ENCODE data around the gene STARD13. TPM values are rescaled to one million over a fixed set of nuclear protein-coding genes. Genes with fewer than 3 reads are reported as not detected.

Gene STARD13
- total and polyA plus RNA-seq, 2 donors: 1.7 to 2.0 TPM

GRCh38 chr13:33072282-33072681 lies 213.3 kb downstream of the STARD13 start:
- WGBS: 98% methylated on average over 2 of the region's 2 CpGs
- Histone ChIP-seq H3K27ac (ENCODE audit: low read depth in 1 of 2, low read length in 1 of 2) (no peak overlapping the region), H3K27me3 (ENCODE audit: control insufficient read depth in 2 of 2, insufficient read depth in 1 of 2, low read length in 1 of 2) (no peaks in the 10 kb centered on the region), H3K9me3 (ENCODE audit: control insufficient read depth in 2 of 2, insufficient read depth in 1 of 2, low read length in 1 of 2) (no peaks in the 10 kb centered on the region), H3K36me3 (ENCODE audit: control insufficient read depth in 2 of 2, insufficient read depth in 2 of 2, low read length in 1 of 2) (no peaks in the 10 kb centered on the region), H3K4me1 (ENCODE audit: control insufficient read depth in 2 of 2, insufficient read depth in 2 of 2, low read length in 2 of 2) (no peaks in the 10 kb centered on the region), H3K4me3 (ENCODE audit: low read length in 2 of 2) (no peak overlapping the region)
- DNase-seq (ENCODE audit: low read depth in 6 of 9, low spot score in 9 of 9): no peak

- DNase-seq (ENCODE audit: low read depth in 6 of 9, low spot score in 9 of 9): no peak
- no peak overlapping the region for H3K27ac ChIP-seq (ENCODE audit: low read depth in 1 of 2, low read length in 1 of 2)
- WGBS: 95% methylated on average over 2 of the region's 2 CpGs
- H3K9me3 ChIP-seq (ENCODE audit: control insufficient read depth in 2 of 2, insufficient read depth in 1 of 2, low read length in 1 of 2): peaks cover 0 to 4% of the 10 kb centered on the region in 2 donors
- H3K36me3 ChIP-seq (ENCODE audit: control insufficient read depth in 2 of 2, insufficient read depth in 2 of 2, low read length in 1 of 2): no peaks in the 10 kb centered on the region
- no peak overlapping the region for H3K4me3 ChIP-seq (ENCODE audit: low read length in 2 of 2)
- H3K4me1 ChIP-seq (ENCODE audit: control insufficient read depth in 2 of 2, insufficient read depth in 2 of 2, low read length in 2 of 2): no peaks in the 10 kb centered on the region
- no peaks in the 10 kb centered on the region for H3K27me3 ChIP-seq (ENCODE audit: control insufficient read depth in 2 of 2, insufficient read depth in 1 of 2, low read length in 1 of 2)
Observed at GRCh38 chr13:33070713-33071112, 214.8 kb downstream of the STARD13 start.

DNA sequence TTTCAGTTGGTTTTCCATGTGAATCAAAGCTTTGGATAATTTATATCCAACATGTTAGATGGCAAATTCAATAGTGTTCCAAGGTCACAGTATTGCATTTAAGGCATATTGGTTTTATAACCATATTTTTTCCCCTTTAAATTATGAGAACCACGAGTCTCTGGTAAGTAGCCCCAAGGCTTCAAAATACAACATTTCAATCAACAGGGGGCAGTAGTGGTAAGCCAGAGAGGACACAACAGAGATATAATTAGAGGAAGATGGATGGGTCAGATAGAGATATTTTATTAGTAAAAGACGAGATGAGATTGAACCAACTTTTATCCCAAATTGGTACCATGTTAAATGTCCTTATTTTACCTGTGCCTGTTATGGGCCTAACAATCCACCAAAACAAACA lies 216.2 kb downstream of the STARD13 start:
- Histone ChIP-seq H3K4me3 (ENCODE audit: low read length in 2 of 2) (no peak overlapping the region), H3K36me3 (ENCODE audit: control insufficient read depth in 2 of 2, insufficient read depth in 2 of 2, low read length in 1 of 2) (no peaks in the 10 kb centered on the region), H3K27me3 (ENCODE audit: control insufficient read depth in 2 of 2, insufficient read depth in 1 of 2, low read length in 1 of 2) (no peaks in the 10 kb centered on the region), H3K4me1 (ENCODE audit: control insufficient read depth in 2 of 2, insufficient read depth in 2 of 2, low read length in 2 of 2) (no peaks in the 10 kb centered on the region), H3K9me3 (ENCODE audit: control insufficient read depth in 2 of 2, insufficient read depth in 1 of 2, low read length in 1 of 2) (peaks cover 0 to 4% of the 10 kb centered on the region in 2 donors), H3K27ac (ENCODE audit: low read depth in 1 of 2, low read length in 1 of 2) (no peak overlapping the region)
- DNase-seq (ENCODE audit: low read depth in 6 of 9, low spot score in 9 of 9): no peak
- 97% methylated on average over 2 of the region's 2 CpGs for WGBS

DNA sequence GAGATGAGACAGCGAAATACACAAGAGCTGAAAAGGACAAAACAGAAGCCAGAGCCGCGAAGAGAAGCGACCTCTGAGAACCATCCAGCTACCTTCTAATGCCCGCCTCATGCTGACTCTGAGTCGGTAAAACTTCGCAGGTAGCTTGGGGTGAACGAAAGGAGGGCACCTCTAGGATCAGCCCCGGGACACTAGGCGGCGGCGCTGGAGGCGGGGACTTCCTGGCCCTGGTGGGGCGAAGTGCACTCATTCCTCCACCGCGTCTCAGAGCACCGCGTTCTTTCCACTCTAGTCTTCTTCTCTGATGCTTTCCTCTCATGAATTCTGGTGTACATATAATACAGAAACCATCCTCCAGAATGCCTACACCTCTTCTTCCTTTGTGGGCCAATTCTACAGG lies 219.2 kb downstream of the STARD13 start:
- Histone ChIP-seq H3K36me3 (ENCODE audit: control insufficient read depth in 2 of 2, insufficient read depth in 2 of 2, low read length in 1 of 2) (no peaks in the 10 kb centered on the region), H3K9me3 (ENCODE audit: control insufficient read depth in 2 of 2, insufficient read depth in 1 of 2, low read length in 1 of 2) (peaks cover 0 to 4% of the 10 kb centered on the region in 2 donors), H3K27ac (ENCODE audit: low read depth in 1 of 2, low read length in 1 of 2) (no peak overlapping the region), H3K4me1 (ENCODE audit: control insufficient read depth in 2 of 2, insufficient read depth in 2 of 2, low read length in 2 of 2) (no peaks in the 10 kb centered on the region), H3K27me3 (ENCODE audit: control insufficient read depth in 2 of 2, insufficient read depth in 1 of 2, low read length in 1 of 2) (no peaks in the 10 kb centered on the region), H3K4me3 (ENCODE audit: low read length in 2 of 2) (no peak overlapping the region)
- DNase-seq (ENCODE audit: low read depth in 6 of 9, low spot score in 9 of 9): no peak
- 97% methylated on average over 18 of the region's 18 CpGs for WGBS

GRCh38 chr13:33060815-33061214 lies 224.7 kb downstream of the STARD13 start:
- H3K27ac ChIP-seq (ENCODE audit: low read depth in 1 of 2, low read length in 1 of 2): no peak overlapping the region

DNA sequence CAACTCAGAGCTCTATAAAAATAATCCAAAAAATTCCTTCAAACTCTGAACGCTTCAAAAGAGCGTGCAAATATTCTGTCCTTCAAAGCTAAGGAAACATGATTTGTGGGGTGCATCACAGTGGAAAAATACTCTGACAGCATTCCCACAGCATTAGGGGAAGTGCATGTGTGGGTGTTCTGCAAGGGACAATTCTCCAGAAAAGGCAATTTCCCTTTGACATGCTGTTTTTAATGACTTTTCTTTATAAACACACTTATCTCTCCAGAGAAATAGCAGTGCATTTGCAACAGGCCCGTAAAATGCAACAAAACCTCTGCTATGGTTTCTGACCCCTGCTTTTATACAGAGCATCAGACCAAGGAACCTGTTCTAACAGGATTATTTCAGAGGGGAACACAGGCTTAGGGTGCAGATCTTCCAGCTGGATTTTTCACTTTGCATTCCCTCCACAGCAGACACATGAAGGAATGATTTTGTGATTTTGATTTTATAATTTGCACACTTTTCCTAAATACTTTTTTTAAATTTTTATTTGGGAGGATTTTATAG lies 226.7 kb downstream of the STARD13 start:
- Histone ChIP-seq H3K27me3 (ENCODE audit: control insufficient read depth in 2 of 2, insufficient read depth in 1 of 2, low read length in 1 of 2) (no peaks in the 10 kb centered on the region), H3K4me3 (ENCODE audit: low read length in 2 of 2) (no peak overlapping the region), H3K9me3 (ENCODE audit: control insufficient read depth in 2 of 2, insufficient read depth in 1 of 2, low read length in 1 of 2) (peaks cover 0 to 8% of the 10 kb centered on the region in 2 donors), H3K36me3 (ENCODE audit: control insufficient read depth in 2 of 2, insufficient read depth in 2 of 2, low read length in 1 of 2) (no peaks in the 10 kb centered on the region), H3K4me1 (ENCODE audit: control insufficient read depth in 2 of 2, insufficient read depth in 2 of 2, low read length in 2 of 2) (no peaks in the 10 kb centered on the region), H3K27ac (ENCODE audit: low read depth in 1 of 2, low read length in 1 of 2) (no peak overlapping the region)
- no peak for DNase-seq (ENCODE audit: low read depth in 6 of 9, low spot score in 9 of 9)
- 91% methylated on average over 3 of the region's 3 CpGs for WGBS

More at GRCh38 chr13:33060815-33061214, 224.7 kb downstream of the STARD13 start:
- DNase-seq (ENCODE audit: low read depth in 6 of 9, low spot score in 9 of 9): no peak
- Histone ChIP-seq H3K4me3 (ENCODE audit: low read length in 2 of 2) (no peak overlapping the region), H3K27me3 (ENCODE audit: control insufficient read depth in 2 of 2, insufficient read depth in 1 of 2, low read length in 1 of 2) (no peaks in the 10 kb centered on the region), H3K9me3 (ENCODE audit: control insufficient read depth in 2 of 2, insufficient read depth in 1 of 2, low read length in 1 of 2) (peaks cover 0 to 8% of the 10 kb centered on the region in 2 donors), H3K4me1 (ENCODE audit: control insufficient read depth in 2 of 2, insufficient read depth in 2 of 2, low read length in 2 of 2) (no peaks in the 10 kb centered on the region), H3K36me3 (ENCODE audit: control insufficient read depth in 2 of 2, insufficient read depth in 2 of 2, low read length in 1 of 2) (no peaks in the 10 kb centered on the region)
- WGBS: 95% methylated on average over 15 of the region's 15 CpGs

DNA sequence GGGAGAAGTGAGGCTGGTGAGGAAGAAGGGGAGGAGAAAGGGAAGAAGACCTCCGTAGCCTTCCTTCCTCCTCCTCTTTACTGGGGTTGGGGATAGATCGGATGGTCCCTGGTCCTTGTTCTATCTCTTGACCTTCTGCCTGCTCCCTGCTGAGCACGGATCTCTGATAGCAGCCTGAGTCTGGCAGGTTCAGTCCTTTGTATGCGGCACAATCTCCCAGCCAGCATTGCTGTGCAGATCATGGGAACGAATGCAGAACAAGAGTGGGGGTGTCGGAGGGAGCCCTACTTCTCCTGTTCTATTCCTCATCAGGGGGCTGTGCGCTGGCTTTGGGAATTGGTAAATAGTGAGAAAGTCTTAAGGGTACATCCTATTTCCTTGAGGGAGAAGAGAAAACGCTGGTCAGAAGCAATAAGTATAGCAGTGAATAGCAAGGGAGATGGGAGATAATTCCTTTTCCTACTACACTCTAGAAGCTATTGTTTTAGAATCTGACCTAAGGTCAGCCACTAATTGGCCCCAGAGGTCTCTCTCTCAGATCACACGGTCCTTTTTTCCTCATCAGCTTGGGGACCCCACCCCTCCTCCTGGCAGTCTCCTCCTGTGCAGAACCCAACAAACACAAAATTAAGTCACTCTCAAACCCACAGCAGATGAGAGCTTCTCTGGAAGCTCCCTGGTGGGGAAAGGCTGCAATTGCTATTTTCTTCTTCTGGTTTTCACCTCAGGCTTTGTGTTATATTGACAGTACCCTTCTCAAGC lies 228.4 kb downstream of the STARD13 start:
- no peak for DNase-seq (ENCODE audit: low read depth in 6 of 9, low spot score in 9 of 9)
- 81% methylated on average over 9 of the region's 9 CpGs for WGBS
- Histone ChIP-seq H3K4me1 (ENCODE audit: control insufficient read depth in 2 of 2, insufficient read depth in 2 of 2, low read length in 2 of 2) (no peaks in the 10 kb centered on the region), H3K4me3 (ENCODE audit: low read length in 2 of 2) (no peak overlapping the region), H3K36me3 (ENCODE audit: control insufficient read depth in 2 of 2, insufficient read depth in 2 of 2, low read length in 1 of 2) (no peaks in the 10 kb centered on the region), H3K27ac (ENCODE audit: low read depth in 1 of 2, low read length in 1 of 2) (no peak overlapping the region), H3K27me3 (ENCODE audit: control insufficient read depth in 2 of 2, insufficient read depth in 1 of 2, low read length in 1 of 2) (no peaks in the 10 kb centered on the region), H3K9me3 (ENCODE audit: control insufficient read depth in 2 of 2, insufficient read depth in 1 of 2, low read length in 1 of 2) (peaks cover 0 to 8% of the 10 kb centered on the region in 2 donors)

DNA sequence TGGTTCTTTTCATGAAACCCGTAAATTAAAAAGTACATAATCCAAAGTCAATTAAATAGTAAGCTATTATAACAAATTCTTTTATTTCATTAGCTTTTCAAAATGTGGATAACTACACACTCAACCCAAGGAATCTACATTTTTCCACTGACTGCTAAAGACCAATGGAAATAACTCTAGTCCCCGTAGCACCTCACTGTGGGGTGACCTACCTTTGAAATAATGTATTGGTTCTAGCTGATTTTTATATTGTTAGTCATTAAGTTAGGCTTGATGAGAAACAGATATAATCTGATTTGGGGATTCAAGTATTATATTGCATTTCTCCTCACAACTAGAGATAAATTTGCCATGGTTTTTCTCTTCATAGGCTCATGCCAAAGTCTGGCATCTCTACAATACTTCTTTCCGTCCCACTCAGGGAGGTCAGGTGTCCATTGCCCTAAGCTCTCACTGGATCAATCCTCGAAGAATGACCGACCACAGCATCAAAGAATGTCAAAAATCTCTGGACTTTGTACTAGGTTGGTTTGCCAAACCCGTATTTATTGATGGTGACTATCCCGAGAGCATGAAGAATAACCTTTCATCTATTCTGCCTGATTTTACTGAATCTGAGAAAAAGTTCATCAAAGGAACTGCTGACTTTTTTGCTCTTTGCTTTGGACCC lies 232.0 kb downstream of the STARD13 start:
- Histone ChIP-seq H3K36me3 (ENCODE audit: control insufficient read depth in 2 of 2, insufficient read depth in 2 of 2, low read length in 1 of 2) (no peaks in the 10 kb centered on the region), H3K27ac (ENCODE audit: low read depth in 1 of 2, low read length in 1 of 2) (no peak overlapping the region), H3K27me3 (ENCODE audit: control insufficient read depth in 2 of 2, insufficient read depth in 1 of 2, low read length in 1 of 2) (no peaks in the 10 kb centered on the region), H3K4me1 (ENCODE audit: control insufficient read depth in 2 of 2, insufficient read depth in 2 of 2, low read length in 2 of 2) (no peaks in the 10 kb centered on the region), H3K4me3 (ENCODE audit: low read length in 2 of 2) (no peak overlapping the region), H3K9me3 (ENCODE audit: control insufficient read depth in 2 of 2, insufficient read depth in 1 of 2, low read length in 1 of 2) (no peaks in the 10 kb centered on the region)
- WGBS: 95% methylated on average over 7 of the region's 7 CpGs
- no peak for DNase-seq (ENCODE audit: low read depth in 6 of 9, low spot score in 9 of 9)

Data from thymus (tissue), 11 donors.